Measurements from ENCODE around the gene PTPRN2.

Gene PTPRN2

DNA sequence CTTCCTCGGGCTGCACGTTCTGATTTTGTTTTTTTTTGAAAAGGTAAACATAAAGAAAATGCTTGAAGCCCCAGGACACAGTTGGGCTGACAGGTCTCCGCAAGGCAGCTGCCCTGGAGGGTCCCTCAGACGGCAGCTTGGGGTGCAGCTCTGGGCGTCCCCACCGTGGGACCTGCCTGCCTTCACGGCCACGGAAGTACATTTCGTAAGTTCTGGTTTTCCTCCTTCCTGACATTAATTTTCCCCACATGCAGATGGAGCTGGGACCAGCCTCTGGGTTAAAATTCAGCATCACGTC lies 759.8 kb downstream of the PTPRN2 start:
- no peak for DNase-seq

DNA sequence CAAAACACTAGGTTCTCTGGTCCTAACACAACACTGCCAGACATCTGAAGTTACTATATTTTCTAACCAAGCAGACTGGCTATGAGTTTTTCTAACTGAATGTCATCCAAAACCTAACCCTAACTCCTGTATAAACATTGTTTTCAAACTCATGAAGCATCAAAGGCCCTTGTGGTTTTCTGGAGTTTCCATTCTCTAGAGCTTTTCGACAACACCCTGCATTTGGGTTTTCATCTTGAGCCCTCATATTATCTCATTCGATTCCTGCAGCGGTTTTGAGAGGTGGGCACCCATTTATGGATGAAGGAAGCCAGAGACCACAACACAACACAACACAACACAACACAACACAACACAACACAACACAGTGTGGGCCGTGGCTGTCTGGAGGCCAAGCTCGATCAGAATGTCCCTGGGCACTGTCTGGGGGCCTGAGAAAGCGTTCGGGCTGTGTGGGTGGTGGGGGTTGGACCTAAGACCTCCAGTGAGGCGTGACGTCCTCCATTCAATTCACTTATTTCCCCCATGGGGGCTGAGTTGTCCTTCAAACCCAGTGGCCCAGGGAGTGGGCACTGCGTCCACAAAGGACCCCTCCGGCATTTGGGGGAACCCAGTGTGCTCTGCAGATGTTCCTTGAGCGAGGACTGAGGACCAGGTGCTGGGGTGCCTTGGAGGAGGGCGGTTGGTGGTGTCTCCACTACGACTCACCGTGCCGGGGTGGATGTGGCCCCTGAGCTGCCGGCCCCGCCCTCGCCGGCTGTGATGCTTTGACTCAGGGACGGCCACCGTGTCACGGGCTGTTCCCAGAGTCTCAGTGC lies 760.4 kb downstream of the PTPRN2 start:
- DNase-seq: peak; percentile 25 to 38

DNA sequence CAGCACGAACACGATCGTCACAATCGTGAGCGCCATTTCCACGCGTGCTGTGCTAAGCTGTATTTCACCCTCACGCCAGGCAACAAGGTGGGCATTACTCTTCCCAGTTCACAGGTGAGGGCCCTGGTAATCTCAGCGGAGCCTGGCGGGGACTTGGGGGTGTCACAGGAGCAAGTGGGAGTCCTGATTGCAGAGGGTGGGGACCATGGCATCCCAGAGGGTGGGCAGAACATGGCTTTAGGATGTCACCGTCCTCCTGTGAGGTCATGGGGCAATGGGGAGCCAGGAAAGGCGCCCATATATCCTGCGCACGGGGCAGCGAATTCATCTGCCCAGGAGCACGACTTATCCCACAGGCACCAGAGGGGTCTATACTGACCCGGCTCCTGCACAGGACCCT lies 761.1 kb downstream of the PTPRN2 start:
- DNase-seq: no peak

DNA sequence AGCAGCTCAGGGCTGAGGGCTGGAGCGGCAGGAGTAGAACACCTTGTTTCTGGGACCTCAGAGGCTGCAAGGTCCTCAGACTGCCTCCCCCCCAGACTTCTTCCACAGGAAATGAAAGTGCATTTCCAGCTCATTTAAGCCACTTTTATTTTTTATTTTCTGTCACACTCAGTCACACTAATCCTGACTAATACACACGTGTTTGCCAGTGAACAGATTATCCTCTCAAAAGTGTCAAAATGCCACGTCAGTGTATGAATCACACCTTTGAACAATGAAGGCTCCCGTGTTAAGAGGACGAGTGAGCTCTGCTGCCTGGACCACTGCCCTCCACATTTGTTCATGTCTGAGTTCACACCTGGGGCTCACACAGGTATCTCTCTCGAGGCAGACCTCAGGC lies 762.3 kb downstream of the PTPRN2 start:
- peak; percentile 21 to 22 for DNase-seq

DNA sequence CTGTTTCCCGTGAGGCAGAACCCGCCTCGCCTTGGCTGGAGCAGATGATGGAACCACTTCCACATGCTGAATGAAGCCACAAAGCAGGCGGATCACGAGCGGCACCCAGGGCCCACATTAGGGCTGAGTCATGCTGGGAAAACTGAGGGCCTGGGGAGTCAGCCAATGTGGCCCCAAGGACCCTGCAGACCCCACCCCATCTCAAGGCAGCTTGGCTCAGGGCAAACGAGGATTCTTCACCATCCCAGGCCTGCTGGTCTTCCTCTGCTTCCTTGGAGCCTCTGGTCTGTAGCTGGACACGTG lies 762.9 kb downstream of the PTPRN2 start:
- no peak for DNase-seq

DNA sequence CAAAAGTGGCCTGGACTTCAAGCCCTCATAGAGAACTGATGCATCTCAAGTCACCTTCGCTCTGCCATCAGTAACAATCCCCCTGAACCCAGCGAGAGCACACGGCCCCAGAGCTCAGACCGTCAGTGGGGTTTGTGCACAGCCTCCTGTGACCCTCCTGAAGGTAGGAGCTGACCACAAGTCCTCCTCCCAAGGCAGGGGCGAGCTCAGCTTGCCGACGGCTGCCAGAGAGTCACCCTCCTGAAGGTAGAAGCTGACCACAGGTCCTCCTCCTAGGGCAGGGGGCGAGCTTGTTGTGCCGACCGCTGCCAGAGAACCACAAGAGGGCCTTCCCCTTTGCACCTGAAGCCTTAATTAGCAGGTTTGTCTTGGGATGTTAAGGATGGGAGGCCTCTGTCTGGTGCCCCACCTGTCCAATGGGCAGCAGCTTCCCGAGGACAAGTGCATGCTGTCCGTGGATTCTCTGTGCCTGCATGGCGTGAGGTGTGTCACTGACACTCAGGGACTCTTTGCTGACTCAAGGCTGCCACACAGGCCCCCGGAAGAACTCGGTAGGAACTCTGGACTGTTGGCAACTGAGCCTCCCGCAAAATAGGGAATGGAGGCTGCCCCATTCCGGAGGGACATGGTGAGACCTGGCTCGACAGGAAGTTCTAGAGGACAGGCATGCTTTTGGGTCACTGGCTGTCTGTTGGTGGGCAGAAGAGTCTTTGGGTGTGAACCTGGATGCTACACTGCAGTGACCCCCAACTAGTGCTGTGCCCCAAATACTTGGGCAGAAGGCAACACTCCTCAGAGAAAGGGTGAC lies 763.4 kb downstream of the PTPRN2 start:
- no peak for DNase-seq

DNA sequence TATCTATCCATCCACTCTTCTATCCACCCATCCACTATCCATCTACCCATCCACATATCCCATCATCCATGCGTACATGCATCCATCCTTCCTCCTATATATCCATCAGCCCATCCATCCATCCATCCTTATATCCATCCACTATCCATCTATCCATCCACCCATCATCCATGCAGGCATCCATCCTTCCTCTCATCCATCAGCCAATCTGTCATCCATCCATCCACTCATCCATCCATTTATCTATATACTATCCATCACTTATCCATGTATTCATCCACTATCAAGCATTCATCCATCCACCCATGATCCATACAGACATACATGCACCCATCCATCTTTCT lies 765.0 kb downstream of the PTPRN2 start:
- DNase-seq: no peak

DNA sequence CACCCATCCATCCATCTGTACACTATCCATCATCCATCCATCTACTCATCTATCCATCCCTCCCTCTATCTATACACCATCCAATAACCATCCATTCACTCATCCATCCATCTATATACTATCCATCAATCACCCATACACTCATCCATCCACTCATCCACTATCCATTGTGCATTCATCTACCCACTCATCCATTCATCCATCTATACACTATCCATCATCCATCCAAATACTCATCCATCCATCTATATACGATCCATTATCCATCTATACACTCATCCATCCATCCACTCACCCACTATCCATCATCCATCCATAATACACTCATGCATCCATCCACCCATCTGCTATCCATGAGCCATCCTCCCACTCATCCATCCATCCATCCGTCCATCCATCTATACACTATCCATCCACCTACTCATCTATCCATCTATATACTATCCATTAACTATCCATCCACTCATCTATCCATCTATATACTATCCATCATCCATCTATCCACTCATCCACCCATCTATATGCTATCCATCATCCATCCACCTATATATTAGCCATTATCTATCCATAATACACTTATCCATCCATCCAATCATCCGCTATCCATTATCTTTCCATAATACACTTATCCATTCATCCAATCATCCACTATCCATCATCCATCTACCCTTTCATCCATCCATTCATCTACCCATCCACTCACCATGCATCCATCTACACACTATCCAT lies 765.5 kb downstream of the PTPRN2 start:
- DNase-seq: no peak

DNA sequence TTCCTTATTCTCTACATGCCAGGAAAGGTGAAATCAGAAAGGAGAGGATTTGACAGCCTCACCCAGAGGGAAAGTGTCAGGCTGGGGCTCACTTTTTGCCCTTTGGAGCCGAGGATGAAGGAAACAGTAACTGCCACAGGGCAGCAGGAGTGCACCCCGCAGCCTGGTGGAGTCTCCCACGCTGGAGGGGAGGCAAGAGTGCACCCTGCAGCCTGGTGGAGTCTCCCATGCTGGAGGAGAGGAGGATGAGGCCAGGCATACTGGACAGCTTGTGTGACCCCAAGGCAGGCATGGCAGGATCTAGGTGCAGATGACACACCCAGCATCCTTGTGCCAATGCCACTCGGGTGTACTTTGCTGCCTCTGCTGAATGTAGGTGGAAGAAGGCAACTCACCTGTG lies 766.8 kb downstream of the PTPRN2 start:
- DNase-seq: no peak

DNA sequence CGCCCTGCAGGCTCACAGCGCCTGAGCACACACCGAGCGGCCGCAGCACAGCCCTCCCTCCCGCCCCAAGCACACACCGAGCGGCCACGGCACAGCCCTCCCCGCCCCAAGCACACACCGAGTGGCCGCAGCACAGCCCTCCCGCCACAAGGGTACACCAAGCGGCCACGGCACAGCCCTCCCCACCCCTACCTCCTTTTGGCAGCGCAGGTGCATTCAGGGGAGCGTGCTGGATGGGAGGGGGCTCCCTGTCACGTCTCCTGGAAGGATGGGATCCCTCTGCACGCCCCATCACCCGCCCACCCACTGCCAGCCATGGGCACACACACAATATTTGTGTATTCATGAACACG lies 768.2 kb downstream of the PTPRN2 start:
- no peak for DNase-seq

DNA sequence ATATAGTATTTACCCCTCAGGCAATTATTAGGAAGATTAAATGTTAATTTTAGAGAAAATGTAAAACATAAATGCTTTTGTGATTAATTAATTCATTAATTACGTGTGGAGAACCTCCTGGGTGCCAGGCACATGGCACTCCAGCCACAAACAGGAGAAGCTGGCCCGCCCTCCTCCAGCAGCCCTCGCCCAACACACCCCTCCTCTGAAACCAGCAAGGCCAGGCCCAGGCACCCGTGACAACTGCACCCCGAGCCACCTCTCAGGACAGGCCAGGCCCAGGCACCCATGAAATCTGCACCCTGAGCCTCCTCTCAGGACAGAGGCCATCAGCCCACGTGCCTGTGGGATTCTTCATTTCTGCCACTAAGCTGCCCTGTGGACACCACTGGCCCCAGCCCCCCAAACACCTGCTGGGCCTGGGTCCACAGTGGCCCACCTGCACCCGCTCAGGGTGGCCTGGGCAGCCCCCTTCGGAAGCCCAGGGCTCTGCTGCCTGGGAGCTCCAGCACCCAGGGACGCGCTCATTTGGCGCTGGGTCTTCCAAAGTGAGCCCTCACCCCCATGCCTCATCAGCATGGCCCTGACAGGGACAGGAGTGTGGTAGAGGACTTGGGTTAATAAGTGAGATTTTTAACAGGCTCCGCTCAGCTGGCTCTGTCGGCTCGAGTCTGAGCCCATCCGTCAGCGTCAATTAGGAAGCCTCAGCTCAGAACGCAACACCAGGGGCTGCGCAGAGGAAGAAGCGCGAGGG lies 768.7 kb downstream of the PTPRN2 start:
- no peak for DNase-seq

DNA sequence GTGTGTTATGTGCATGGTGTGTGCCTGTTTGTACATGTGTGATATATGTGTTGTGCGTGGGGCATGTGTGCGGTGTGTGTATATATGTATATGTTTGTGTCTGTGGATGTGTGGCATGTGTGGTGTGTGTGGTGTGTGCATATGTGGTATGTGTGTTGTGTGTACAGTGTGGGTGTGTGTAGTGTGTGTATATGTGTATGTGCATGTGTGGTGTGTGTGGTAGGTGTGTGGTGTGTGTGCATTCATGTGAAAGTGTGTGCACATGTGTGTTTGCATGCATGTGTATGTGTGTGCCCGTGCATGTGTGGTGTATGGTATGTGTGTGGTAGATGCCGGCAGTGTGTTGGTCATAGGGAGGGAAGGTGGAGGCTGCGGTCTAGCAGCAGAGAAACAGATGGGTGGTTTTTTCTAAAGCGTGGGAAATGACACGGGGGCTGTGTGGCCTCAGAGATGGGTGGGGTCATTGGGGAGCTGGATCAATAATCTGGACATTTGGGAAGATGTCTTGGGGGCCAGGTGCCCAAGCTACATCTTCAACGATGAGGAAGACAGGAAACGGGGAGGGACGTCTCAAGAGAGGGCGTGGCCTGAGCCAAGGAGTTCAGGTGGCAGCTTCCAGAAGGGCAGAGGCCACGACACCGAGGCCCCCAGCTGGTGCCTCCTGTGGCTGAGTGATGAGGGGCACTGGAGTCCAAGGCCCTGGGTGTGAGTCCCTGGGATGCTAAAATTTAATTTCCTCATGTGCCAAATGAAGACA lies 769.5 kb downstream of the PTPRN2 start:
- no peak for DNase-seq

DNA sequence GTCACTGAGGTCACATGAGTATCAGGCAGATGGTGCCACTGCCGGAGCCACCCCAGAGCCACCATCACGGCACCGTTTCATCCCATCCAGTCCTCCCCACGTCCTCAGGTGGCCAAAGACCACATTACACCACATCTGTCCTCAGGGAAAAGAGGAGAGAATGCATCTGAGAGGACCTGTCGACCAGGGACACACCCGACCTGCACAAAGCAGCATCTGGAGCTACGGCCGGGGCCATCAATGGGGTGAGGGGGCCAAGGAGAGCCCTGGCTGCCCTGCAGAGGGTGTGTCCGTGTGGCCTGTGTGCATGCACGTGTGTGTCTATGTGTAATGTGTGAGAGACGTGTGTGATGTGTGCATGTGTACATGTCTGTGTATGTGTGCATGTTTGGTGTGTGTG lies 770.2 kb downstream of the PTPRN2 start:
- no peak for DNase-seq

DNA sequence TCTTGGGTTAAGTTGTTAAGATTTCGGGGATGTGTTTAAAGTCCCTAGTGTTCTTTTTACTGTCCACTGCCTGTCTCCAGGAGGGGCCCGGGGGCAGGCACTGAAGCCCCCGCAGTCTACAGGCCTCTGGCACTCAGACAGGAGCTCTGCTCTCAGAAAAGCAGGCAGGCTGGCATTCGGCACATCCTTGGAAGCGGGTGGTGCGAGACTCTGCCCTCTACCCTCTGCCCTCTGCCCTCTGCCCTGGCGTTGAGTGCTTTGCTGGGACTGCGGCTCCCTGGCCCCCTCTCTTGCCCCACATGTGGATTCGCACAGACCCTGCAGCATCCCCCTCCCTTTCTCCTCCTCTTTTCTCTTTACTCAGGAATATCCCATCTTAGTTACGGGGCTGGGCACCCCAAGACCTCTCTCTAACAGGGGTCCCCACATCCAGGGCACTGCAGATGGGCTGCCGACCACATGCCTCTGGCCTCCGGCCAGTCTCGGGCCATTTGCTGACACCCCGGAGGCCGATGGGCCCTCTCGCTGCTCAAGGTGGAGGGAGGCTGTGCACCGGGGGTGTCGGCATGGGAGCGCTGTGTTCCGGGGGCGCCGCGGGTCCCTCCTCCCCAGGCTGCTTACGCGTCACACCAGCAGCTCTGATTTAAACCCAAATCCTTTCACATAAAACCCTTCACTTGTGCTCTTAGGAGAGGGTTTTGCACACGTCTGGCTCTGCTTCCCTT lies 770.9 kb downstream of the PTPRN2 start:
- DNase-seq: no peak

DNA sequence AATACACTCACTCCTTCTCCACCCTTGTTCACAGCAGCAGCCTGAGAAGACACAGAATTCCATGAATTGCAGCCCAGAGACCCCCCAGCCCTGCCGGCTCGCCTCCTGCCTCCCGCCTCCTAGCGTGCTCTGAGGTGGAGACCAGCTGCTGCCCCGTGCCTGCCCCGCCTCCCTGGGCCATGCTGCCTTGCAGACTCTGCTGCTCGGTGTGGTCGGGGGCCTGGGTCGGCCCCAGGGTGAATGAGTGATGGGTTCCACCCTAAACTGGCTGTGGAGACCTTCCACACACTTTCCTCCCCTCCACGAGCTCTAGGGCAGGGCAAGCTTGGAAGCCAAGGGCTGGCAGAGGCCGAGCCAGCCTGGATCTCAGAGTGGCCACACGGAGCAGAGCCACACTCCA lies 771.5 kb downstream of the PTPRN2 start:
- no peak for DNase-seq

DNA sequence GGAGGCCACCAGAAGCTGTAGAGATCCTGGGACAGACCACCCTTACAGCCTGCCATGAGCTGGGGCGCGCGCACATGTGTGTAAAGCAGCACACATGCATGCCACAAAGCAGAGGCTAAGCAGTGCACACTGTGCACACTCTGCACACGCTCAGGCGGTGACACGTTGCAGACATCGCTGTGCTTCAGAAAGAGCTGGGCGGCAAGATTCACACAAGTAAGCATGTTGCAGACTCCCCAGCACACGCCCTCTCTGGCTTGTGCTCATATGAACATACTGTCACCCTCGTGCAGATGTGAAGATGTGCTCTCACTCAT lies 772.0 kb downstream of the PTPRN2 start:
- no peak for DNase-seq

DNA sequence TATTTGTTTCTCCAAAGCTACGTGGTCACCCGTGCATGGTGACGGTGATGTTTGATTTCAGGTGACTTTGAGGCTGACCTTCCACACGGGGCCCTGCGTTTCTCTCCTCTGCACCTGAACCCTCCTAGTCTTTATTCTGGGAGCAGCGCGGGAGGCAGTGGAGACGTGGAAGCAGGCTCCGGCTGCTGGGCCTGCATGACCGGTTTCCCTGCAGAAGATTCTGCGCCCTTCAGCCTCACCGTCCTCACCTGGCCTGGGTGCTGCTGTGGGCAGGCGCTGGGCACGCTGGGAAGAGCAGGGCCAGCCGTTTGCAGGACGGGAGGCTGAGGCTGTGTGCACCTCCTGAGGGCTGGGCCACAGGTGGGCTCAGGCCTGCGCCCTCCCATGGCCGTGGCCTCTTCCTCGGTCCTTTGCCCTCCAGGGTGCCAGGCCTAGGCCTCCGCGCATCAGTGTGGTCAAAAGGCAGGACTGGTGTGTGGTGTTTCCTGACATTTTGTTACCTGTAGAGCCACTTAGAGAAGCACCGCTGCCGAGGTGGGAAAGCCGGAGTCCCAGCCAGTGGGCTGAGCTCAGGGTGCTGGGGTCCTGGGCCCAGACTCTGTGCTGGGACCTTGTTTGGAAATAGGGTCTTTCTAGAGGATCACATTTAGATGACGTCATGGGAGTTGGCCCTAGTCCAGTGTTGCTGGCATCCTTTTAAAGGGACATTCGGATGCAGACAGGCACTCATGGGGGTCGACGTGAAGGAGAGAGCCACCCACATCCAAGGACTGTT lies 772.5 kb downstream of the PTPRN2 start:
- DNase-seq: no peak

DNA sequence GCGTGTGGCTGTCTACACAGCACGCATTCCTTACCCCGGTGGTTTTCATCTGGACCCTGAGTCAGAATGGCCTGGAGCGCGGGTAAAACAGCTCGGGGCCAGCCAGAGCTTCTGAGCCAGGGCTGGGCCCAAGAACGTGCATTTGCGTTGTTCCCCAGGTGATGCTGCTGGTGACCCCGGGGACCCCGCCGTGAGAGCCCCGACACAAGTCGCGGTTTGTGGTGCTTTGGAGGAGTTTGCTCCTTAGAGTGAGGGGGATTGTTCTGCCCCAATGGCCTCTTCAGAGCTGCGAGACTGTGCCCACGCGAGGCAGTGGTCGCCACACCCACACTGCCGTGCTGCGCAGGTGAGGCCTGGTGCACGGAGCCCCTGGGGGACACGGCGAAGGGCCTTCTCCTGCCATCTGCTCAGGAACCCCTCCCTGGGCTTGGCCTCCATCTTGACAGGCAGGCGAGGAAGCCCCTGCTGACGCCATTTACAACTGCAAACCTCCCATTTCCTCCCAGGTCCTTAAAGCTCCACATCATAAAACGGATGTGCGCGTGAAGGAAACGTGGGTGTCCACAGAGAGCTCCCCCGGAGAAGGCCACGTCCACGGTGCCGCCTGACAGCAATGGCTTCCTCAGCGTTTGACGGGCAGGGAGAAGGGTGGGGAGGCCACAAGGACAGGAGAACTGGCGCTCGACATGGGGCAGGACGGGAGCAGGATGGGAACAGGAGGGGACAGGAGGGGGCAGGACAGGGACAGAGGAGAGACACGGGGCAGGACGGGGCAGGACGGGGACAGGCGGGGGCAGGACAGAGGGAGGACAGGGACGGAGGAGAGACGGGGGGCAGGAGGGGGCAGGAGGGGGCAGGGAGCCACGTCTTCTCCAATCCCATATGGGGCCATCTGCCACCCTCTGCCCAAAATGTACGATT lies 773.6 kb downstream of the PTPRN2 start:
- no peak for DNase-seq

DNA sequence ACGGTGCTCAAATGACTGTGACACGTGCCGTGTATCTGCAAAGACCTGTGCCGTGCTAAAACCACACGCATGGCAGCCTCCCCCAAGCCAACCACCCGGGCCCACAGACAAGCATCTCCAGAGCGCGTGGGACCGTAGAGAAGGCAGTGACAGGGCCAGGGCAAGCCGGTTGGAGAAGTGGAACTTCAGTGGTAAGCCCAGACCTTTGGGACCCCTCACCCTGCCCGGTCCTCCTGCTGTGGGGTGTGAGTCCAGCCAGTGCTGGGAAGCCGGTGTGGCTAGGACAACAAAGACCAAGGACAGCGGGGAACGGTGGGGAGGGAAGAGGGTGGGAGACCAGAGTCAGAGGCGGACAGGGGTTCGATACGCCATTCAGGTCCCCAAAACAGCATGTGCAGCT lies 774.6 kb downstream of the PTPRN2 start:
- no peak for DNase-seq

DNA sequence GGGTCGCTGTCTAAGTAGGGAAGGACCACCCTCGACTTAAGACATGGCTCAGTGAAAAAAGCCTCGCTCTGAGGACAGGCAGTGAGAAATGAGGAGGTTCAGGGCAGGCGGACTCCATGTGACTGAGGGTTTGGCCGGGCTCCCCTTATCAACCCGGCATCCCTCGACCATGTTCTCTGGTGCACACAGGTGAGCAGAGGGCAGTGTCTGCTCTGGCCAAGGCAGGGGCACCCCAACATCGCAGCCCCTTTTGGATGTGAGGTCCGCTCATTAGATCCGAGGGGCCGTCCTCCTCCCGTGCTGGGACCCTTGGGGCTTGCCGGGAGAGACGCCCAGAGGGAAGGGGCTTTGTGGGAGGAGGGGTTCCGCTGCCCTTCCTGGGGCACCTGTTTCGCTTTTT lies 775.7 kb downstream of the PTPRN2 start:
- no peak for DNase-seq
